Measurements from ENCODE around the gene SLC44A3. TPM values are rescaled to one million over a fixed set of nuclear protein-coding genes. Genes with fewer than 3 reads are reported as not detected.
"Not testable (repeated sequence)": the region's sequence is repeated elsewhere in the genome, so short reads cannot be mapped to it uniquely, and the experiment has no call there.

SLC44A3 gene
- total RNA-seq, 8 experiments from 2014 or later, result 0.18 to 19.3 (median 0.95) TPM

DNA sequence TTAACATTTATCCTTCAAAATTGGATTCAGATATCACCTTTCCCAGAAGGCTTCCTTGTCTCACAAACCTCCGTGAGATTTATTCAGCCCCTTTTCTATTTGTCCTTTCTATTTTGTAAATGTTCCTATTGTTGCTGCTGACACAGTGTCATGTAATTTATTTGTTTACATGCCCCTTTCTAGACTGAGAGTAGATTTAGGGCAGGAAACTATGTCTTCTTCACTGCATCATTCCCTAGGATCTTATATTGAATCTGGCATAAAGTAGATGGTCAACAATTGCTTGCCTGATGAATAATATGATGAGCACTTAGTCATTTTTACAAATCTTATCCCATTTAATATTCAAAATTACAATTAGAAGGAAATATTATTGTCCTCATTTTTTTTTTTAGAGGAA is 114.9 kb downstream of the SLC44A3 start:
- in situ Hi-C loops (cut with MboI; ENCODE audit: low pct_unique_long_range_greater_than_20kb in 2 of 9, low sequenced_read_pairs in 9 of 9, unreplicated experiment in 9 of 9), result loop anchor here in 1 of 9 experiments (25.0 kb wide), 1 partner anchor 102 kb away; no protein-coding TSS in a partner anchor
- WGBS, 10 experiments, result 6 to 100% (median 61%) methylated on average over 1 of the region's 1 CpG; no CpG with 5 or more reads in 2 of the 10 experiments
- ATAC-seq (replicated peaks in 6 of 8), result peak in 2 of 8 experiments; percentile 33 to 62
- H3K4me3 ChIP-seq, result no peak overlapping the region
- peaks cover 12 to 13% of the 10 kb centered on the region in 2 donors for H3K4me1 ChIP-seq (replicated peaks in 1 of 2)
- H3K27ac ChIP-seq, result peak overlapping the region in 1 of 2 donors; percentile 32

DNA sequence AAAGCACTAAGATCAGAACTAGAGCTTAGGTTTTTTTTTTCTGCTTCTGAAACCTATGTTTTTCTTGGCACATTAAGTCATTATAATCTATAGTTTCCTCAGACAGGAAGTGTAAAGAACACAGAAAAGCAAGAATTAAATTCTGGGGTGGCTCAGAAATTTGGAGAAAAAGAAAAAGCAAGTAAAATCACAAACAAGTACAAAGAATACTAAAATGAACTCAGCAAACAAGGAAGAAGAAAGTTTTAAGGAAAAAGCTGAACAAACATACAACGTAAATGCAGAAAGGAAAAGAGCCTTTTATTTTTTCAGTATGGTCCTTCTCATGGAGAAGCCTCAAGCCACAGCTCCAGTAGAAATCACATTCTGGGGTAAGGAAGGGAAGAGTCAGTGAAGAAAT is 115.3 kb downstream of the SLC44A3 start:
- H3K4me3 ChIP-seq, result no peak overlapping the region
- WGBS, 10 experiments, result 75 to 100% (median 89%) methylated on average over 1 of the region's 1 CpG
- H3K4me1 ChIP-seq (replicated peaks in 1 of 2), result peaks cover 10 to 13% of the 10 kb centered on the region in 2 donors
- ATAC-seq (replicated peaks in 6 of 8), result no peak
- H3K27ac ChIP-seq, result no peak overlapping the region
- in situ Hi-C loops (cut with MboI; ENCODE audit: low pct_unique_long_range_greater_than_20kb in 2 of 9, low sequenced_read_pairs in 9 of 9, unreplicated experiment in 9 of 9), result loop anchor here in 1 of 9 experiments (25.0 kb wide), 1 partner anchor 102 kb away; no protein-coding TSS in a partner anchor

DNA sequence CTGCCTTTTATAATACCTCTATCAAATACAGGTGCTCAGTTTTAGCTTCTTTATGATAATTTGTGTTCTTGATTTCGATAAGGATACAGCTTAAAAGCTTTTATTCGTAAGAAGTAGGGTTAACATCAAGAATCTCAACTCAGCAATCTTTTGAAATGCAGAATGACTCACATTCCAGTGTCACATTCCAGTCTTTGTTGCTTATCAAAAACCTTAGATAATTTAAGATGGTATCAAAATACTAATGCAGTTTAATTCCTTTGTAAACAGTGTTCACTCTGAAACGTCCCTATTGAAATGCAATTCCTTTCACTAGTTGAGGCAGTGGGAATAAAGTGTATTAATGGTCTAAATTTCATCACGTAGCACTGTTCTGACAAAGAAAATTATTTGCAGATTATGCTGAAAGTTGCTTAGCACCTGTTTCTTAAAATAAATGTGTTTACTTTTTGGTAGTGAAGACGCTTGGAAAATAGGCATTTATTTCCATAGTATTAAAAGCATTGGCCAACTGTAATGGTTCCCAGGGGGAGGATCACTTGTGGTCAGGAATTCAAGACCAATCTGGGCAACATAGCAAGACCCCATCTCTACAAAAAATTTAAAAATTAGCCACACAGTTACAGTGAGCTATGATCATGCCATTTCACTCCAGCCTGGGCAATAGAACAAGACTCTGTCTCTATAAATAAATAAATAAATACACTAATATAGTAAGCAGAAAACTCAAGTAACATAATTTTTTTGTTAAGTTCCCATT is 116.9 kb downstream of the SLC44A3 start:
- H3K27ac ChIP-seq, result no peak overlapping the region
- 30 to 100% (median 46%) methylated on average over 1 to 5 of the region's 5 CpGs for WGBS, 10 experiments
- peak in 2 of 8 experiments; percentile 21 to 31 for ATAC-seq (replicated peaks in 6 of 8)
- in situ Hi-C loops (cut with MboI; ENCODE audit: low pct_unique_long_range_greater_than_20kb in 2 of 9, low sequenced_read_pairs in 9 of 9, unreplicated experiment in 9 of 9), result loop anchor here in 1 of 9 experiments (25.0 kb wide), 1 partner anchor 100 kb away; no protein-coding TSS in a partner anchor
- H3K4me3 ChIP-seq, result no peak overlapping the region
- peaks cover 10 to 13% of the 10 kb centered on the region in 2 donors for H3K4me1 ChIP-seq (replicated peaks in 1 of 2)

DNA sequence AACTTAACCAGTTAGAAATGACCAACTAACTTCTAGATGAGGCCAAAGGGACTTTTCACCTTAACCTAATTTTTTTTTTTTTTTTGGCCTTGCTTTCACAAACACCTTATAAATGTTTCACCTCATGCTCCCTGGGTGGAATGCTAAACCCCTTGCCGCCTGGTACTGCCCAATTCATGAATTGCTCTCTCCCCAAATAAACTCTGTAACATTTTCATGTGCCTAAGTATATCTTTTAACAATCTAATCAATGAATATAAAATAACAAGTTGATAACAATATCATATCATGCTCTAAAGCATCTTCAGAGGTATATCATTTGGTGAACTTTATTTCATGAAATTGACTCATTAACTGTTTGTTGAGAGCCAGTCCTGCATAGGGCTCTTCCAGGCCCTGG is 117.7 kb downstream of the SLC44A3 start:
- Histone ChIP-seq H3K4me1 (replicated peaks in 1 of 2) (peaks cover 10 to 13% of the 10 kb centered on the region in 2 donors), H3K4me3 (no peak overlapping the region), H3K27ac (no peak overlapping the region)
- WGBS, 10 experiments, result 80 to 100% (median 100%) methylated on average over 1 of the region's 1 CpG; no CpG with 5 or more reads in 3 of the 10 experiments
- in situ Hi-C loops (cut with MboI; ENCODE audit: low pct_unique_long_range_greater_than_20kb in 2 of 9, low sequenced_read_pairs in 9 of 9, unreplicated experiment in 9 of 9), result loop anchor here in 1 of 9 experiments (25.0 kb wide), 1 partner anchor 99 kb away; no protein-coding TSS in a partner anchor
- no peak for ATAC-seq (replicated peaks in 6 of 8)

DNA sequence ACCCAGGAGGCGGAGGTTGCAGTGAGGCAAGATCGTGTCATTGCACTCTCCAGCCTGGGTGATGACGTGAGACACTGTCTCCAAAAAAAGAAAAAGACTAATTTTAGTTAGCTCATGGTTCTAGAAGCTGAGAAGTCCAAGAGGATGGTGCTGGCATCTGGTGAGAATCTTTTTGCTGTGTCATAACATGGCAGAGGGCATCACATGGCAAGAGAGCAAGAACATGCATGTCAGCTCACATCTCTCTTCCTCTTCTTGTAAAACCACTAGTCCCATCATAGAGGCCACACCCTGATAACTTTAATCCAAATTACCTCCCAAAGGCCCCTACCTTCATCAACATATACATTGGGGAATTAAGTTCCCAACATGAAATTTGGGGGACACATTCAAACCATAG is 120.6 kb downstream of the SLC44A3 start:
- in situ Hi-C loops (cut with MboI; ENCODE audit: low pct_unique_long_range_greater_than_20kb in 2 of 9, low sequenced_read_pairs in 9 of 9, unreplicated experiment in 9 of 9), result loop anchor here in 1 of 9 experiments (25.0 kb wide), 1 partner anchor 97 kb away; no protein-coding TSS in a partner anchor
- no peak for ATAC-seq (replicated peaks in 6 of 8)
- Histone ChIP-seq H3K27ac (no peak overlapping the region), H3K4me1 (replicated peaks in 1 of 2) (peaks cover 4% of the 10 kb centered on the region in 2 donors), H3K4me3 (no peak overlapping the region)
- WGBS, 10 experiments, result 72 to 100% (median 89%) methylated on average over 1 to 3 of the region's 3 CpGs; no CpG with 5 or more reads in 3 of the 10 experiments

DNA sequence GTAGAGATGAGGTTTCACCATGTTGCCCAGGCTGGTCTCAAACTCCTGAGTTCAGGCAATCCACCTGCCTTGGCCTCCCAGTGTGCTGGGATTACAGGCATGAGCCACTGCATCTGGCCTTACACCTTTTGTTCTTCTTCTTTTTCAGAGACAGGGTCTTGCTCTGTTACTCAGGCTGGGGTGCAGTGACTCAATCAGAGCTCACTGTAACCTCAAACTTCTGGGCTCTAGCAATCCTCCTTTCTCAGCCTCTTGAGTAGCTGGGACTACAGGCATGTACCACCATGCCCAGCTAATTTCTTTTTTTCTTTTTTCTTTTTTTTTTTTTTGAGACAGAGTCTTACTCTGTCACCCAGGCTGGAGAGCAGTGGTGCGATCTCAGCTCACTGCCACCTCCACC is 121.3 kb downstream of the SLC44A3 start:
- not testable (repeated sequence) for H3K4me3 ChIP-seq; ATAC-seq (replicated peaks in 6 of 8); H3K27ac ChIP-seq; H3K4me1 ChIP-seq (replicated peaks in 1 of 2)
- in situ Hi-C loops (cut with MboI; ENCODE audit: low pct_unique_long_range_greater_than_20kb in 2 of 9, low sequenced_read_pairs in 9 of 9, unreplicated experiment in 9 of 9), result loop anchor here in 1 of 9 experiments (25.0 kb wide), 1 partner anchor 96 kb away; no protein-coding TSS in a partner anchor
- 88 to 100% (median 95%) methylated on average over 1 of the region's 1 CpG; no CpG with 5 or more reads in 4 of the 10 experiments for WGBS, 10 experiments

DNA sequence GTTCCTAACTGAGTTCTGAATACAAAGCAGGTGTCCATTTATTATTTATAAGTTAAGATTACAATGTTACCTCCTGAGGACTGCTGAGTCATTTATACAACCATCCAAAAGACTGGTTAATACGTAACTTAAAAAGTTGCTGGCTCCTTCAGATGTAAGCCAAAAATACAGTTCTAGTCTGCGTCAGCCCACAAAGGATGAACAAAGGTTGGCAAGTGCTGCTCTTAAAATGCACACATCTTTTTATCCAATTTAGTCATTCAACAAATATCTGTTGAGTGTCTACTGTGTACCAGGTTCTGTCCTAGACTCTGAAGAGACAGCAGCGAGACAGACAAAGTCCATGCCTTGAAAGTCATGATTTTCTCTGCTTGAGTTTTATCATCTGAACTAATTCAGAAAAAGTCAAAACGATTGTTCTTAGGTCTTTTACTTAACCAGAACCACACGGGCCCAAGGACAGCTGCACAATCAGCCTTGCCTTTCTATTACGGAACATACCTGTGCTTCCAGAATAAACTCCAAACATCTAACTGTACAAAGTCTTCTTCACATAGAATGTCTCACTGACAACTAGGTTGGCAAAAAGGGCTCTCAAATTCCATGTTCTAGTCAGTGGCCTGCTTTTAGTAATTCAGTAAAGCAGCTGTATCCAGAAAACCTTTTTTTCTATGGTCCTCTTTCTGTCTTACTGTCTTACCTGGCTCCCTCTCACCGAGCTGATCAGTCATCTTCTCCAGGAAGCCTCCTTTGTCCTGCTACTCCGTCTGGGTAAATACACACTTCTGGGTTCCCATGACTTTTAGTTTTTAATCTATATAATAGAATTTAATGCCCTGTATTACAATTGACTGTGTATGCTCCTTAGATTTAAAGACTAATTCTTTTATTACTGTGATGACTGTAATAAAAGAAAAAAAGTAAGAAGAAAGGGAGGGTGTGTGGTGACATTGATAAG is 122.3 kb downstream of the SLC44A3 start:
- in situ Hi-C loops (cut with MboI; ENCODE audit: low pct_unique_long_range_greater_than_20kb in 2 of 9, low sequenced_read_pairs in 9 of 9, unreplicated experiment in 9 of 9), result loop anchor here in 1 of 9 experiments (25.0 kb wide), 1 partner anchor 95 kb away; no protein-coding TSS in a partner anchor
- Histone ChIP-seq H3K27ac (no peak overlapping the region), H3K4me1 (replicated peaks in 1 of 2) (peaks cover 5 to 9% of the 10 kb centered on the region in 2 donors), H3K4me3 (no peak overlapping the region)
- no peak for ATAC-seq (replicated peaks in 6 of 8)
- 67 to 88% (median 71%) methylated on average over 6 to 8 of the region's 8 CpGs; no CpG with 5 or more reads in 1 of the 10 experiments for WGBS, 10 experiments

Other genes with a start within 250 kb of the SLC44A3 start
- gene CNN3, start 106.8 kb downstream of the SLC44A3 start, total RNA-seq, result 100 to 1,000 TPM in 7 of 8 experiments, 10 to 100 TPM in 1; 48.0 to 479 (median 171) TPM

Measured in motor neuron (in vitro differentiated cells).